Erythroblast (primary cell): ENCODE results near the gene TCF15.

Experiments
- GATA1 ChIP-seq: IDR thresholded peaks from 2 replicates; pipeline ENCODE4 v1.6.1; 2011; ENCODE audit warnings: low read depth, mild to moderate bottlenecking, control low read depth, low read length, moderate library complexity
- POLR2A ChIP-seq: IDR thresholded peaks from 2 replicates; pipeline ENCODE4 v1.6.1; 2011; ENCODE audit warnings: mild to moderate bottlenecking, low read length

- no peak for TF ChIP-seq POLR2A
- no peak for TF ChIP-seq GATA1
These were observed 21.0 kb downstream of the TCF15 start for GRCh38 chr20:588932-589672.
